ENCODE results near the gene APLNR. TPM values are rescaled to one million over a fixed set of nuclear protein-coding genes. Genes with fewer than 3 reads are reported as not detected.

The APLNR gene
- polyA plus RNA-seq, 3 donors = 0.34 to 5.9 (median 0.78) TPM

DNA sequence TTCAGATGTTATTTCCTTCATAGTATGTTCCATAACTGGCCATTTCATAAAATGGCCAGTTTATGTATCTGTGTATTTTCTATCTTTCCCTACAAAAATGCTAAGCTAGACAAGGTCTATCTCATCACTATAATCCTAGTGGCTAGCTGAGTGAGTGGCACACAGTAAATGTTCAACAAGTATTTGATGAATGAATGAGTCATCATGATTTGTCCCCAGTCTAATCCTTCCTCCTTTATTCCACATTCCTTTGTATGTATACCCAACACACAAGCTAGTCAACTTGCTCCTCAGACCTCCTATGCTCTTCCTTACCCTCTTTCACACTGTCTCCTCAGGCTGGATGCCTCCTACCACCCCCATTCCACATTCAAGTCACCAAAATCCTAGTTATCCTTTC is 12.5 kb downstream of the APLNR start:
- H3K27ac ChIP-seq (ENCODE audit: low read depth, low read length) = no peak overlapping the region

DNA sequence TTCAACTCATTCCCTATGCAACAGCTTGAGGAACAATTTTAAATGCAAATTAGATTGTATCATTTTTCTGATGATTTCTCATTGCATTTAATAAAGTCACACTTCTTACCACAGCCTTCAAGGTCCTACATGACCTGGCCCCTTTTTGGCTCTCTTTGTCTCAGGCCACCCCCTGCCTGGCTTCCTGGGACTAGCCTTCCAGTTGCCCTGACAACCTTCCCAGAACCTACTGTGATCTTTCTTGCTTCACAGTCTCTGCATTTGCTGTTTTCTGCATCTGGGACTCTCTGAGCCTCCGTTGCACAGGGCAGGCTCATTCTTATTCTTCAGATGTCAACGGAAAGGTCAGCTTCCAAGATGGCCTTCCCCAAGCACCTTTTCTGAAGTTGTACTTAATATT is 12.9 kb downstream of the APLNR start:
- WGBS, 3 donors = 69 to 97% (median 88%) methylated on average over 2 of the region's 2 CpGs
- H3K27ac ChIP-seq (ENCODE audit: low read depth, low read length) = no peak overlapping the region

DNA sequence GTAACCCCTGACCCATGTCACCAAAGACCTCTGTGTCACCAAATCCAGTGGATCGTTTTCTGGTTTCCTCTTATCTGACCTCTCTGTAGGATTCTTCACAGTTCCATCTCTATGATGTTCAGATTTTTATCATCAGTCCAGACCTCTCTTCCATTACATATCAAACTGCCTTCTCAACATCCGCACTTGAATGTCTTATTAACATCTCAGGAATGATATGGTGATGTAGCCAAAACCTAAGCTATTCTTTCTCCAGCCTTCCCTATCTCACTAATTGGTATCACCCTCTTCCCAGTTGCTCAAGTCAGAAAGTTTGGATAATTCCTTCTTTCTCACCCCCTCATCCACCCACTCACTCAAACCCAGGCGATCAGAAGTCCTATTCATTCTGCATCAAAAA is 13.4 kb downstream of the APLNR start:
- 69 to 87% (median 86%) methylated on average over 3 of the region's 3 CpGs for WGBS, 3 donors

DNA sequence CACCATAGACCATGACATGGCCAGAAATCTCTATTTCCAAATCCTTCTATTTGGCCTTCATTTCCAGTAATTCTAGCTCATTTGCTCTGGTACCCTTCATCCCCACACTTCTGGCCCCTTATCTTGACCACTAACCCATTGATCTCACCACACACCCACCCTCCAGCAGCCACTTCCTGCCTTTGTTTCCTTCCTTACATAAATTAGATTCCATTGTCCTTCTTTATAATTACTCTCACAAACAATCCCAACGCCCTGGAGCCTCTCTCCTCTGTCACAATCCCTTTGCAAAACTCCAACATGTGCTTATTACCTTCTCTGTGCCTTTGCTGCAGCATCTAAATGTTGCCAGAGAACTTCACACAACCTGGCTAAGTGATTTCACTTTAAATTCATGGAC is 14.8 kb downstream of the APLNR start:
- WGBS, 3 donors = 17 to 31% (median 19%) methylated on average over 1 of the region's 1 CpG
- H3K27ac ChIP-seq (ENCODE audit: low read depth, low read length) = no peak overlapping the region

More for the DNA sequence above, 13.4 kb downstream of the APLNR start:
- H3K27ac ChIP-seq (ENCODE audit: low read depth, low read length) = no peak overlapping the region

DNA sequence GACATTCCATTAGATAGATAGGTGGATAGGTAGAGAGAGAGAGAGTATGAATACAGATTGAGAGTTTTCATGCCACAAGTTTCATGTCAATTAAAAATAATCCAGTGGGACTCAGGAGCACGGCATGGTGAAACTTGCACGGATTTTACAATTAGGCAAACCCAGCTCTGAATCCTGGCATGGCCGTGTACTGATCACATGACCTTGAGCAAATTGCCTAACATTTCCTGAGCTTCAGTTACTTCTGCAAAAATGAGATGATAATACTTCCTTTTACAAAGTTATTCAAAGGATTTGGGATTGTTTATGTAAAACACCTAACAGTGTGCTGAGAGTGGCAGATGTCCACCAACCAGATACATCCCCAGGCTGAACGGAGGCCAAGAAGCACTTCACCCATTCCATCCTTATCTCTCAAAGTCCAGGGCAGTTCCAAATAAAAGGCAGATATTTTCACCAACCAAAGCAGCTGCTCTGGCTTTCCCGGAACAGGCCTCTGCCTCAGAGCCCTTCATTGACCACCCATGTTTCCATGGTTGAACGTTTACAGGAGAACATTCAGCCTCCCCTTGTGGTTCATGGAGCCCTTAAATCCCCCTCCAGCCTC is 17.9 kb downstream of the APLNR start:
- no peak overlapping the region for H3K27ac ChIP-seq (ENCODE audit: low read depth, low read length)
- 30 to 43% (median 30%) methylated on average over 6 of the region's 6 CpGs for WGBS, 3 donors

DNA sequence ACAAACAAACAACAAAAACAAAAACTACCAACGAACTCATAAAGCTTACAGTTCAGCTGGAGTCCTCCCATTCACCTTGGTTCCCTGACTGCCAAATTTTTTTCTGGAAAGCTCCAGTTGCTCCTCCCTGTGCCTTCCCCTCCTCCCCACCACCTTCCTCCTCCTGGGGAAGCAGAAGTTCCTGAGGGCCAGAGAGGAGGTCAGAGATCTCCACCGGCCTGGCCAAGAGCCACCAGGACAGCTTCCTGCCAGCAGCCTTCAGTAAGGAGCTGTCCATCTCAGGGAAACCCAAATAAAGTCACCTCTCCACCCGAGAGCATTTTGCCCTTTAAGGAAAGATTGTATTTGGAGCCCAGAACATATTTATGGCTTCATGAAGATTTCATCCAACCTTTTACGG is 20.0 kb downstream of the APLNR start:
- no peak overlapping the region for H3K27ac ChIP-seq (ENCODE audit: low read depth, low read length)
- WGBS, 3 donors = 42 to 54% (median 48%) methylated on average over 4 of the region's 4 CpGs

DNA sequence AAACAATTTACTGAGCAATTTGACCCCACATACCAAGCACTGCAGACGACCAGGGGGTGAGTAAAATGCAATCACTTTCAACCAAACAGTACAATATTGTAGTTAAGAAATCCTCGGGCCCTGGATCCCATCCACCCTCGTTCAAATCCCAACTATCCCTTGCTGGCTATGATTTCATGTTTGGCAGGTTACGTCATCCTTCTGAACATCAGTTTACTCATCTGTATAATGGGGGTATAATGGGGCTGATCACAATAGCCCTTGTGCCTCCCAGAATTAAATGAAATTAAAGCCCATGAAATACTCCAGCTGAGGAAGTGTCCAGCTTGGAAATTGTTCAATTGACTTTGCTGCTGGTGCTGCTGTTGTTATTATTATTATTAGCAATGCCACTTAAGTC is 20.6 kb downstream of the APLNR start:
- 62 to 80% (median 73%) methylated on average over 4 of the region's 4 CpGs for whole genome bisulfite sequencing, 3 donors

DNA sequence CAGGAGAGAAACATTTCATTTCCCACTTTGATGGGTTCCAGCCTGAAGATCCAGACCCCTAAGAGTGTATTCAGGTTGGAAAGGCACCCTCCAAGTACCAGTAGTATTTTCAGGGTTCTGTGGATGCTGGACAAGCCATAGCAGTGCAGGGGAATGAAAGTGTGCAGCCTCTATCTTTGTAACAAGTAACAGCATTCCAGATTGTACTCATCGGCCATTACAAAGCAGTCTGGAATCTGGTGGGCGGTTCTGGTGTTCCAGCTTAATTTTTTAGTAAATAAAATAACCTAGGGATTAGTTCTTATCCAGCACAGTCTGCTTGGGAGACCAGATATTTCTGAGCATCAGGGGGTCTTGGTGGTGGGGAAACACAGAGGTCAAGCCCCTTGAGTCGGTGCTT is 22.6 kb downstream of the APLNR start:
- 36 to 53% (median 51%) methylated on average over 3 of the region's 3 CpGs for WGBS, 3 donors
- H3K27ac ChIP-seq (ENCODE audit: low read depth, low read length) = no peak overlapping the region

More for the DNA sequence above, 20.6 kb downstream of the APLNR start:
- no peak overlapping the region for H3K27ac ChIP-seq (ENCODE audit: low read depth, low read length)

DNA sequence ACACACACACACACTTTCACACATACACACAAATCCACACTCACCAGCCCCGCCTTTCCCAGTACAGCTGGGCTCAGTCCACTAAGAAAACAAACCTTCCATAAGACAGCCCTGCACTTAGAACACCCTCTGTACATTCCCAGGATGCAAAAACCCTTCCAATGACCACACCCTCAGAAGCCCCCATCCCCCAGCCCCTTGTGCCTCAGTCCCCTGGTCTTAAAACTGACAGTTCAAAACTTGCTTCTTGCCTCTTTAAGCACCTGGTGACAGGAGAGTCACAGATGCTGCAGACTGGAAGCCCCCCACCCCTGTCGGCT is 23.0 kb downstream of the APLNR start:
- WGBS, 3 donors = 40 to 53% (median 50%) methylated on average over 2 of the region's 2 CpGs
- no peak overlapping the region for H3K27ac ChIP-seq (ENCODE audit: low read depth, low read length)

DNA sequence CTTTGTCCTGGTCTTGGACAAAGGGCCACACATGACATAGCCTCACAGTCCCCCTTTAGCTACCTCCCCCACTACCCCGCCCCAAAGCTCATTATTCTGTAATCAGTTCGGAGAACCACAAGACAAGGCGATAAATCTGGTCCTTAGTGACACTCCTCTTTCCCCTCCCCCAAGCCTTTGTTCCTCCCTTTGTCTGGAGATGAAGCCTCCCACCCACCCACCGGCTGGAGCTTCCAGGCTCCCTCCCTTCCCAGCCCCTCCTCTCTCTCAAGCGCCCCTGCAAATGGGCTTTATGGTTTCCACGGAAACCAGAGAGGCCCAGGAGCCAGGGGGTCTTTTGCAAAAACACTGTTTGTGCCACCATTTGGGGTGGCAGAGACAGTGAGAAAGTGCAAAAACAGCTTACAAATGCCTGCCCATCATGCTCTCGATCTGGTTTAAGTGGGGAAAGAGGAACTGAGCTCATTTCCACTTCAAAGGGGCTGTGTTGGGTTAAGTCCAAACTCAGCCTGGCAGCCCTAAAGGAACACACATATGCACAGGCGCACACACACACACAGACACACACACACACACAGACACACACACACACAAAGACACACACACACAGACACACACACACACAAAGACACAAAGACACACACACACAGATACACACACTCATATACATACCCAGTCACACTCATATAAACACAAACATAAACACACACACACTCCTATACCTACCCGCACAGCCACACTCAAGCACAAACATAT is 23.5 kb downstream of the APLNR start:
- 25 to 36% (median 27%) methylated on average over 9 of the region's 9 CpGs for WGBS, 3 donors
- H3K27ac ChIP-seq (ENCODE audit: low read depth, low read length) = no peak overlapping the region

DNA sequence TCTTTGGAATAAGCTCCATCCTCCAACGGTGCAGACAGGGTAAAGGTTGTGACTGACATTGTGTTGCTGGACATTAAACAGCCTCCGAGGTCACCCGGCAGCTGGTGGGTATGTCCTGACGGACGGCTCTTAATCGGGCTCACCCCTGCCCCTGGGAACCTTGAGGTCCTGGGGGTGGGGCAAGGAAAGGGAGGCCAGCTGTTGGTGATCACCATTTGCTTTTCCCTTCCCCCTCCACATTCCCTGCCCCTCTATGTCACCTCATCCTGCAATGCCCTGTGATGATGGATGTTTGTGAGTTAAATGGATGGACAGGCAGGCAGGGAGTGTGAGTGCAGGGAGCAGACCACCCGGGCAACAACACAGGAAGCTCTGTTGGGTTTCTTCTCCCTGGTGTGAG is 26.3 kb downstream of the APLNR start:
- no peak overlapping the region for H3K27ac ChIP-seq (ENCODE audit: low read depth, low read length)
- 23 to 43% (median 40%) methylated on average over 7 of the region's 7 CpGs for WGBS, 3 donors

DNA sequence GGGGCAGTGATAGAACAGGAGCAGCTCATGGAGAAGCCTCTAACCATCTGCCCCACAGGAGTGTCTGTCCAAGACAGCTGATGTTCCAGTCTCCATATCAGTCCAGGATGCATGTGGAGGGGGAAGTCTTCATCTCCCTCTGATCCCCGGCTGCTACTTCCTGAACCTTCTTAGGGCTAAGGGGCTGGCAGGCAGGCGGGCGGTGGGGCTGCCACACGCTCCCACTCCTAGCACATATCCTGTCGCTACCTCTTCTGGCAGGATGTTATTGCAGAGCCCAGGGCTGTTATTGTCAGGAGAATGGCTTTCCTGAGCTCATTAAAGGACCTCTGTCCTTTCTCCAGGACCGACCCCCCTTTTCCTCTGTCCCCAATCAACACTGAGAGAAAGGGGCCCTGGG is 29.9 kb downstream of the APLNR start:
- no peak overlapping the region for H3K27ac ChIP-seq (ENCODE audit: low read depth, low read length)
- WGBS, 3 donors = 48 to 81% (median 58%) methylated on average over 6 of the region's 6 CpGs

DNA sequence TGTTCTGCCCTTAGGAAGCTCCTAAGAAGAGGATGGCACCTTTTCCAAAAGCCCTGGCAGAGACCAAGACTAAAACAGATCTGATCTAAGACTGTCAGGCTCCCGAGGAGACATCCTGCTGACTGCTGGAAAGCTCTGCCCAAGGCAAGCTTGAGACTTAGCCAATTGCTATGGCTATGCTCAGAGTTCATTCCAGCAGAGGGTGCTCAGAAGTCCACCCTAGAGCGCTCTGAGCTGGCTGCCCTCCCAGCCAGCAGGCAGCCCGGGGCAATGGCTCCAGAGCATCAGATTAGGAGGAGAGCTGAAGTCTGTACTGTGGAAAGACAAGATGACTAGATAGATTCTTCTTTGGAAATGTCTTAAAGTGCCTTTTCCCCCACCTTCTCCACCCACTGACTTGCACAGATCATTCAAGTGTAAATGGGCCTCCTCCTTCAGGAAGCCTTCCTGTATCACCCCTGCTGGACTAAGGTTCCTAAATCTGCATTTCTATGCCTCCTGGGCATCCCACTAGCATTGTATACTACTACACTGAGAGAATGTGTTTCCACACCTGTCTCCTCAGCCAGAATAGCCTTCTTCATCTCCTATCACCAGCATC is 31.9 kb downstream of the APLNR start:
- WGBS, 3 donors = 37 to 48% (median 43%) methylated on average over 3 of the region's 3 CpGs
- H3K27ac ChIP-seq (ENCODE audit: low read depth, low read length) = no peak overlapping the region

DNA sequence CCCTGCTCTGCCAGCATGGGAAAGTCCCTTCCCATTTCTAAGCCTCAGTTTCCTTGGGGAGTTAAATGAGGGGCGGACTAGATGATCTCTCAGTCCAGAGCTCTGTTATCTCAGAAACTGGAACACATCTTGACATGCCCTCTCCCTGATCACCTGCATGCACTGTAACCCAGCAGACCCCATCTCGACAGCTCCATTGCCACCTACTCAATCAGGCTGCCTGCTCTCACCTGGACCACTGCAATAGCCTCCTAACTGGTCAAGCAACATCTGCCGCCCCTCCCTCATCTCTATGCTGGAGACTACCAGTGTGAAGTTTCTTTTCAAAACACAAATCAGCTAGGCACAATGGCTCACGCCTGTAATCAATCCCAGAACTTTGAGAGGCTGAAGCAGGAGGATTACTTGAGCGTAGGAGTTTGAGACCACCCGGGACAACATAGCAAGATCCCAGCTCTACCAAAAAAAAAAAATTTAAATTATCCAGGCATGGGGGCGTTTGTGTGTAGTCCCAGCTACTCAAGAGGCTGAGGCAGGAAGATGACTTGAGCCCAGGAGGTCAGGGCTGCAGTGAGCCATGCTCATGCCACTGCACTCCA is 33.1 kb downstream of the APLNR start:
- H3K27ac ChIP-seq (ENCODE audit: low read depth, low read length) = no peak overlapping the region
- 57 to 63% (median 58%) methylated on average over 7 of the region's 7 CpGs for WGBS, 3 donors

DNA sequence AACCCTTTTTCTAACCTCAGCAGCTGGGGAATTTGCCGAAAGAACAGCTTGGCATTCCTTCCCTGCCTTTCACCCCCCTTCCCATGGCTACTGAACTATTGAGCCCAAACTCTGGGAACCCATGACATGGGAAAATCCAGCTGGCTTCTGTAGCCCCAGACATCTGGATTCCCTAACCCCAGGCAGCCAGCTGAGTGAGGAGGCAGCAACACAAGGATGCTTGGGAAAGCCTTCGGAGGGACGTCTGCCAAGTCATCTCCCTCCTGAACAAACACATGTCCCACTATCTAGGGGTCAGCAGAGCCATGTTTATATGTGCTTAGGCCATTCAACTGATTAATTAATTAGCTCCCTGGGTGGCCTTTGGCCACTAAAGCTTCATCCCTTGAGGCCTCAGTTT is 33.7 kb downstream of the APLNR start:
- WGBS, 3 donors = 15 to 28% (median 16%) methylated on average over 3 of the region's 3 CpGs
- H3K27ac ChIP-seq (ENCODE audit: low read depth, low read length) = no peak overlapping the region

DNA sequence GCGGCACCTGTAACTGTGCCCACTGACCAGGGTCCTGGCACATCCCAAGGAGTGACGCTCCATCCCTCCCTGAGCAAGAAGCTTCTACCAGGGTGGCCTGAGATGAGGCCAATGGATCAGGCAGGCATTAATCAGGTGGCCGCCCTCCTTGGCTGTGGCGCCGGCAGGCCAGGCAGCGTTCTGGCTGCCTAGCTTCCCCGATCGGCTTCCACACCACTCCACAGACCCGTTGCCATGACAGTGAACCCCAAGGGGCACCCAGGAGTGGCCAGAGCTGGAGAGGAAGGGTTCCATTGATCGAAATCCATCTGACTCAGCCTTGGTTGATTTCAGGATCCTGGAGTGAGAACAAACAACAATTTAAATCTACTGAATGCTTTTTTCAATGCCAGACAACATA is 34.8 kb downstream of the APLNR start:
- no peak overlapping the region for H3K27ac ChIP-seq (ENCODE audit: low read depth, low read length)
- WGBS, 3 donors = 57 to 63% (median 62%) methylated on average over 10 of the region's 10 CpGs

DNA sequence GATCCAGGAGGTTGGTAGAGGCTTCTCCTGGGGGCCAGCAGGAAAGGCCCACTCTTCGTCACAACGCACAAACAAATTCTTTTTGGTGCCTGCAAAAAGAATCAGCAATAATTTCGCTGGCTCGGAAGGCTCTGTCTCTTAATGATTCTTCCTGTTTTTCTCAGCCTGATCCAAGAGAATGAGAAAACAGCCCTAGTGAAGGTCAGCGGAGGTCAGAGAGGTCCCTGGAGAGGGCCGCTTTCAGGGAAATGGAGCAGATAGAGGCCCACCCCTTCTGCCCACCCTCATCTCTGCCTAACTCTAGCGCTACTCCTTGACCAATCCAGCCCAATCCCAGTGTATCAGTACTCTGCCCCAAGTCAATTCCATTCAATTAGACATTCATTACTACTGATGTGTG is 36.1 kb downstream of the APLNR start:
- no peak overlapping the region for H3K27ac ChIP-seq (ENCODE audit: low read depth, low read length)
- 30 to 69% (median 35%) methylated on average over 7 of the region's 7 CpGs for WGBS, 3 donors

DNA sequence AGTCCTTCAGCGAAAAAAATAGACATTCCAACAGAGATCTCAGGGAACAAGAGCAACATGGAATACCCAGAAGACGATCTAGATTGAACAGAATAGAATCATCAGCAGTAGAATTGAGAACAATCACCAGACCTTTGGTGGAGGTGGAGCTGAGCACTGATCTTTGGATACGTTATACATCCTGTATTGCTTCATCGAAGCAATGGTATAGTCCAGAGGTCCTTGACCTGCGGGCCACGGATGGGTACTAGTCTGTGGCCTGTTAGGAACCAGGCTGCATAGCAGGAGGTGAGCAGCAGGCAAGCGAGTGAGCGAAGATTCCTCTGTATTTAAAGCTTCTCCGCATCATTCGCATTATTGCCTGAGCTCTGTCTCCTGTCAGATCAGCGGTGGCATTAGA is 37.7 kb downstream of the APLNR start:
- 84 to 98% (median 92%) methylated on average over 11 of the region's 11 CpGs for WGBS, 3 donors
- no peak overlapping the region for H3K27ac ChIP-seq (ENCODE audit: low read depth, low read length)

DNA sequence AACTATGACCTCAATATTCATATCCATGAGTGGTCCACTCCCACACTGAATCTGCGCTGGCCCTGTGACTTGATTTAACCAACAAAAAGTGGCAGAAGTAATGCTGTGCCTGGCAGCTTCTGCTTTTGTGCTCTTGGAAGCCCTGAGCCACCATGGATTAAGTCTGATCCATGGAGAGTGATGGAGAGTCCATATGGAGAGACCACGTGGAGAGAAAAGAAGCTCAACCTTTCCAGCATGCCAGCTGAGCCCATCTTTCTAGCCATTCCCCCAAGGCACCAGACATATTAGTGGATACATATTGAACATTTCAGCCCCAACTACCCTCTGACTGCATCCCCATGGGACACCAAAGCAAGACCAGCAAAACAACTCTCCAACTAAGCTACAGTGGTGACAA is 39.3 kb downstream of the APLNR start:
- no peak overlapping the region for H3K27ac ChIP-seq (ENCODE audit: low read depth, low read length)
- 70 to 87% (median 83%) methylated on average over 2 of the region's 2 CpGs for WGBS, 3 donors

DNA sequence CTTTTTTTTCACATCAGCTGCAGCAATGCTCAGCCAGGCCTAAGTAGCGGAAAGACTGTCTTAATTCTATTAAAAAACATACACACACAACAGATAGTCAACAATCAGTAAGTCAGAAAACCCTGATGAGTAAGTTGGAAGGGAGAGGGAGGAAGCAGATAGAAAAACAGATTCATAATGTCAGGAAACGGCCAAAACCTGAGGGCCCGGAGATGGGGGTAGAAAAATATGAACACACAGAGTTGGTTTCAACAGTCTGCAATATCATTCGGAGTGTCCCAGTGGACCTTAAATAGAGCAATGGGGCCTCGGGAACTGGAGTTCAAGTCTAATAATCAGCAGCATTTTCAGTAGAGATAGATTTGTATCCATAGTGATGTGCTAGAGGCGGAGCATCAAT is 40.5 kb downstream of the APLNR start:
- 62 to 77% (median 70%) methylated on average over 6 of the region's 6 CpGs for WGBS, 3 donors
- H3K27ac ChIP-seq (ENCODE audit: low read depth, low read length) = no peak overlapping the region
